Muscle of arm (tissue), 12 donors: ENCODE data around the gene GFRA3. TPM values are rescaled to one million over a fixed set of nuclear protein-coding genes. Genes with fewer than 3 reads are reported as not detected.

Experiments
- polyA plus RNA-seq, 12 donors: library from polyadenylated mRNA; unstranded; fragments of 120-200 nt; gene quantifications; one replicate each; pipeline ENCODE4 v1.2.1, GENCODE V29; 2013; ENCODE audit not compliant: insufficient read length in 12 of 12

Gene GFRA3
- polyA plus RNA-seq, 12 donors = 2.7 to 16.3 (median 5.1) TPM; not detected in 2

Other genes with a start within 250 kb of the GFRA3 start
- 10 to 100 TPM in 11 of 12 donors, not detected in 1; 22.1 to 35.0 (median 25.8) TPM for gene FAM13B, start 241.5 kb downstream of the GFRA3 start, polyA plus RNA-seq
- not detected for gene WNT8A, start 190.6 kb downstream of the GFRA3 start, polyA plus RNA-seq
- 1 to 10 TPM in 5 of 12 donors, under 1 TPM in 5, not detected in 2; 0.72 to 1.6 (median 1.1) TPM for gene NME5, start 135.2 kb downstream of the GFRA3 start, polyA plus RNA-seq
- gene BRD8, start 96.0 kb downstream of the GFRA3 start, polyA plus RNA-seq = 10 to 100 TPM in 11 of 12 donors, not detected in 1; 43.5 to 86.9 (median 57.1) TPM
- gene KIF20A, start 95.5 kb downstream of the GFRA3 start, polyA plus RNA-seq = 10 to 100 TPM in 11 of 12 donors, not detected in 1; 14.0 to 39.4 (median 23.2) TPM
- gene CDC23, start 61.3 kb downstream of the GFRA3 start, polyA plus RNA-seq = 10 to 100 TPM in 11 of 12 donors, not detected in 1; 23.0 to 47.7 (median 39.7) TPM
- 10 to 100 TPM in 1 of 12 donors, 1 to 10 TPM in 10, not detected in 1; 1.9 to 13.0 (median 4.2) TPM for gene CDC25C, start 57.2 kb upstream of the GFRA3 start, polyA plus RNA-seq
- gene FAM53C, start 63.6 kb upstream of the GFRA3 start, polyA plus RNA-seq = 10 to 100 TPM in 11 of 12 donors, not detected in 1; 32.5 to 56.7 (median 40.6) TPM
- gene KDM3B, start 78.1 kb upstream of the GFRA3 start, polyA plus RNA-seq = 10 to 100 TPM in 11 of 12 donors, not detected in 1; 41.3 to 74.2 (median 64.8) TPM
- 10 to 100 TPM in 11 of 12 donors, not detected in 1; 10.6 to 35.2 (median 15.8) TPM for gene REEP2, start 164.4 kb upstream of the GFRA3 start, polyA plus RNA-seq
- 1,000 to 10,000 TPM in 1 of 12 donors, 100 to 1,000 TPM in 11; 107 to 2,227 (median 335) TPM for gene EGR1, start 190.9 kb upstream of the GFRA3 start, polyA plus RNA-seq